Calu3 (cell line): ENCODE results near the gene HSPA1L. TPM values are rescaled to one million over a fixed set of nuclear protein-coding genes. Genes with fewer than 3 reads are reported as not detected.

Experiments used
- BruUV-seq: library from RNA; stranded (reverse); fragments of 400-500 nt; replicated peaks from 2 replicates; lab custom pipeline; 2021; lab: Mats Ljungman, UMichigan
- CTCF ChIA-PET: fragments of 300-600 bp; sonication (Branson Sonifier 250); formaldehyde crosslinking; loops from one replicate; lab custom pipeline; 2022; ENCODE audit warnings: antibody characterized with exemption; lab: Charles Lee
- DNase-seq: peaks from one replicate; pipeline ENCODE4 v3.0.0; 2022
- H3K27ac Mint-ChIP-seq: one replicate; pipeline ENCODE4 v1.8.0; 2022; ENCODE audit warnings: mixed read lengths; ENCODE audit not compliant: unreplicated experiment
- H3K27me3 Mint-ChIP-seq: one replicate; pipeline ENCODE4 v1.8.0; 2022; ENCODE audit warnings: mixed read lengths; ENCODE audit not compliant: unreplicated experiment
- H3K36me3 Mint-ChIP-seq: one replicate; pipeline ENCODE4 v1.8.0; 2022; ENCODE audit warnings: mild to moderate bottlenecking, moderate library complexity, mixed read lengths; ENCODE audit not compliant: insufficient read depth, unreplicated experiment
- H3K4me1 Mint-ChIP-seq: one replicate; pipeline ENCODE4 v1.8.0; 2022; ENCODE audit warnings: mild to moderate bottlenecking, low read depth, mixed read lengths; ENCODE audit not compliant: unreplicated experiment
- H3K4me3 Mint-ChIP-seq: one replicate; pipeline ENCODE4 v1.8.0; 2022; ENCODE audit warnings: mild to moderate bottlenecking, low read depth, moderate library complexity, mixed read lengths; ENCODE audit not compliant: unreplicated experiment
- H3K9me3 Mint-ChIP-seq: one replicate; pipeline ENCODE4 v1.8.0; 2022; ENCODE audit warnings: low read depth, mixed read lengths; ENCODE audit not compliant: unreplicated experiment
- intact Hi-C: fragments of 100-400 bp; cut with micrococcal nuclease; formaldehyde crosslinking; loops from one replicate; pipeline ENCODE4 v1.10.0; 2022; ENCODE audit not compliant: unreplicated experiment
- total RNA-seq: library from RNA; stranded (reverse); gene quantifications from 2 replicates; pipeline ENCODE4 v1.2.3, GENCODE V29; 2022
- TF ChIP-seq, protein P1 (sequence below): fragments of 200-600 bp; IDR thresholded peaks from one replicate; pipeline ENCODE4 v1.8.0; 2022; ENCODE audit warnings: antibody characterized with exemption; ENCODE audit not compliant: unreplicated experiment

The HSPA1L gene
- total RNA-seq, 1 experiment from 2014 or later = 4.2 TPM

DNA sequence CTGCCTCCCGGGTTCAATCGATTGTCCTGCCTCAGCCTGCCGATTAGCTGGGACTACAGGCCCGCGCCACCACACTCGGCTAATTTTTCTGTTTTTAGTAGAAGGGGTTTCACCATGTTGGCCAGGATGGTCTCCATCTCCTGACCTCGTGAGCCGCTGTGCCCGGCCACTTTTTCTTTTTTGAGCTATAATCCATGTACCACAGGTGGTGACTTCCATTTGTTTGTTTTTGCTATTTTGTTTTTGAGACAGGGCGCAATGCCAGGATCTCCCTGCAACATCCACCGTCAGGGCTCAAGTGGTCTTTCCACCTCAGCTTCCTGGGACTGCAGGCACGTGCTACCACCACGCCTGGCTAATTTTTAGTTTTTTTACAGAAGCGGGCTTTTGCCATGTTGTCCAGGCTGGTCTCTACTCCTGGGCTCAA lies 21.0 kb upstream of the HSPA1L start:
- CTCF ChIA-PET = interaction anchor here (0.6 to 1.5 kb wide), 8 partner anchors 9 to 909 kb away, joined by 3 to 9 read pairs (median 4); partner anchors contain the start of genes HSPA1B and MSH5
- peak overlapping the region; percentile 89 for H3K4me3 Mint-ChIP-seq
- no peak for DNase-seq
- H3K4me1 Mint-ChIP-seq = peaks cover 39% of the 10 kb centered on the region
- peaks cover 100% of the 10 kb centered on the region for H3K36me3 Mint-ChIP-seq
- H3K9me3 Mint-ChIP-seq = no peaks in the 10 kb centered on the region
- BruUV-seq = no TSS peak
- intact Hi-C loops = no loop called here
- peak overlapping the region; percentile 99 for H3K27ac Mint-ChIP-seq
- TF ChIP-seq, protein P1, sequence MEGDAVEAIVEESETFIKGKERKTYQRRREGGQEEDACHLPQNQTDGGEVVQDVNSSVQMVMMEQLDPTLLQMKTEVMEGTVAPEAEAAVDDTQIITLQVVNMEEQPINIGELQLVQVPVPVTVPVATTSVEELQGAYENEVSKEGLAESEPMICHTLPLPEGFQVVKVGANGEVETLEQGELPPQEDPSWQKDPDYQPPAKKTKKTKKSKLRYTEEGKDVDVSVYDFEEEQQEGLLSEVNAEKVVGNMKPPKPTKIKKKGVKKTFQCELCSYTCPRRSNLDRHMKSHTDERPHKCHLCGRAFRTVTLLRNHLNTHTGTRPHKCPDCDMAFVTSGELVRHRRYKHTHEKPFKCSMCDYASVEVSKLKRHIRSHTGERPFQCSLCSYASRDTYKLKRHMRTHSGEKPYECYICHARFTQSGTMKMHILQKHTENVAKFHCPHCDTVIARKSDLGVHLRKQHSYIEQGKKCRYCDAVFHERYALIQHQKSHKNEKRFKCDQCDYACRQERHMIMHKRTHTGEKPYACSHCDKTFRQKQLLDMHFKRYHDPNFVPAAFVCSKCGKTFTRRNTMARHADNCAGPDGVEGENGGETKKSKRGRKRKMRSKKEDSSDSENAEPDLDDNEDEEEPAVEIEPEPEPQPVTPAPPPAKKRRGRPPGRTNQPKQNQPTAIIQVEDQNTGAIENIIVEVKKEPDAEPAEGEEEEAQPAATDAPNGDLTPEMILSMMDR = no peak
- no peaks in the 10 kb centered on the region for H3K27me3 Mint-ChIP-seq

GRCh38 chr6:31834367-31835250 lies 19.5 kb upstream of the HSPA1L start:
- CTCF ChIA-PET = interaction anchor here (0.6 to 1.6 kb wide), 9 partner anchors 13 to 1076 kb away, joined by 3 to 9 read pairs (median 4); partner anchors contain the start of genes HSPA1A, HSPA1L, LSM2 and MSH5
- TF ChIP-seq, protein P1 = no peak
- Mint-ChIP-seq H3K36me3 (peaks cover 100% of the 10 kb centered on the region), H3K27ac (peak overlapping the region; percentile 99), H3K27me3 (no peaks in the 10 kb centered on the region), H3K4me3 (peak overlapping the region; percentile 89), H3K9me3 (no peaks in the 10 kb centered on the region), H3K4me1 (peaks cover 39% of the 10 kb centered on the region)
- intact Hi-C loops = loop anchor here (2.0 to 5.0 kb wide), 2 partner anchors 14 to 42 kb away; no protein-coding TSS in a partner anchor
- BruUV-seq = no TSS peak
- DNase-seq = peak; percentile 96

- intact Hi-C loops = loop anchor here (2.0 to 5.0 kb wide), 3 partner anchors 39 to 151 kb away; partner anchors contain the start of gene LY6G5C
- Mint-ChIP-seq H3K4me3 (peak overlapping the region; percentile 89), H3K36me3 (peaks cover 87% of the 10 kb centered on the region), H3K27me3 (peaks cover 13% of the 10 kb centered on the region), H3K4me1 (peaks cover 30% of the 10 kb centered on the region), H3K27ac (peak overlapping the region; percentile 77), H3K9me3 (no peaks in the 10 kb centered on the region)
- no peak for DNase-seq
- CTCF ChIA-PET = interaction anchor here (0.7 to 3.8 kb wide), 10 partner anchors 12 to 62 kb away, joined by 3 to 51 read pairs (median 6); partner anchors contain the start of genes HSPA1A, HSPA1L, LSM2 and NEU1
- TF ChIP-seq, protein P1 = no peak
- BruUV-seq = no TSS peak
These were observed 16.5 kb upstream of the HSPA1L start for GRCh38 chr6:31831350-31832215.
